Type B pancreatic cell (in vitro differentiated cells): ENCODE results near the gene HADHB. TPM values are rescaled to one million over a fixed set of nuclear protein-coding genes. Genes with fewer than 3 reads are reported as not detected.
"Not testable (repeated sequence)": the region's sequence is repeated elsewhere in the genome, so short reads cannot be mapped to it uniquely, and the experiment has no call there.

Experiments used
- DNase-seq: peaks from one replicate; pipeline ENCODE4 v3.0.0; 2021; ENCODE audit warnings: mixed read lengths; ENCODE audit not compliant: unreplicated experiment; ENCODE audit errors: extremely low spot score
- H3K27ac Mint-ChIP-seq: 2 replicates; pipeline ENCODE4 v1.8.0; 2021; ENCODE audit warnings: mild to moderate bottlenecking, mixed read lengths
- H3K27me3 Mint-ChIP-seq: 2 replicates; pipeline ENCODE4 v1.8.0; 2021; ENCODE audit warnings: mixed read lengths
- H3K36me3 Mint-ChIP-seq: 2 replicates; pipeline ENCODE4 v1.8.0; 2021; ENCODE audit warnings: mixed read lengths
- H3K4me1 Mint-ChIP-seq: one replicate; pipeline ENCODE4 v1.8.0; 2021; ENCODE audit warnings: mixed read lengths; ENCODE audit not compliant: unreplicated experiment
- H3K4me3 Mint-ChIP-seq: 2 replicates; pipeline ENCODE4 v1.8.0; 2021; ENCODE audit warnings: mild to moderate bottlenecking, mixed read lengths
- H3K9me3 Mint-ChIP-seq: 2 replicates; pipeline ENCODE4 v1.8.0; 2021; ENCODE audit warnings: mixed read lengths
- total RNA-seq: library from RNA; stranded (reverse); gene quantifications from 2 replicates; pipeline ENCODE4 v1.2.1, GENCODE V29; 2021; ENCODE audit warnings: low replicate concordance
- TF ChIP-seq, protein P1 (sequence below): fragments of 200-600 bp; sonication (generic); conservative IDR thresholded peaks from 2 replicates; pipeline ENCODE4 v1.5.0; 2021; ENCODE audit warnings: antibody characterized with exemption, mild to moderate bottlenecking

Gene HADHB
- total RNA-seq, 1 donor from 2014 or later, result 110 TPM

GRCh38 chr2:26317377-26318105 is 72.8 kb downstream of the HADHB start:
- DNase-seq, result no peak
- H3K27me3 Mint-ChIP-seq, result peaks cover 3% of the 10 kb centered on the region
- TF ChIP-seq, protein P1, sequence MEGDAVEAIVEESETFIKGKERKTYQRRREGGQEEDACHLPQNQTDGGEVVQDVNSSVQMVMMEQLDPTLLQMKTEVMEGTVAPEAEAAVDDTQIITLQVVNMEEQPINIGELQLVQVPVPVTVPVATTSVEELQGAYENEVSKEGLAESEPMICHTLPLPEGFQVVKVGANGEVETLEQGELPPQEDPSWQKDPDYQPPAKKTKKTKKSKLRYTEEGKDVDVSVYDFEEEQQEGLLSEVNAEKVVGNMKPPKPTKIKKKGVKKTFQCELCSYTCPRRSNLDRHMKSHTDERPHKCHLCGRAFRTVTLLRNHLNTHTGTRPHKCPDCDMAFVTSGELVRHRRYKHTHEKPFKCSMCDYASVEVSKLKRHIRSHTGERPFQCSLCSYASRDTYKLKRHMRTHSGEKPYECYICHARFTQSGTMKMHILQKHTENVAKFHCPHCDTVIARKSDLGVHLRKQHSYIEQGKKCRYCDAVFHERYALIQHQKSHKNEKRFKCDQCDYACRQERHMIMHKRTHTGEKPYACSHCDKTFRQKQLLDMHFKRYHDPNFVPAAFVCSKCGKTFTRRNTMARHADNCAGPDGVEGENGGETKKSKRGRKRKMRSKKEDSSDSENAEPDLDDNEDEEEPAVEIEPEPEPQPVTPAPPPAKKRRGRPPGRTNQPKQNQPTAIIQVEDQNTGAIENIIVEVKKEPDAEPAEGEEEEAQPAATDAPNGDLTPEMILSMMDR, result no peak
- no peak overlapping the region for H3K27ac Mint-ChIP-seq
- H3K4me1 Mint-ChIP-seq, result peaks cover 3% of the 10 kb centered on the region
- H3K36me3 Mint-ChIP-seq, result no peaks in the 10 kb centered on the region
- no peak overlapping the region for H3K4me3 Mint-ChIP-seq
- H3K9me3 Mint-ChIP-seq, result no peaks in the 10 kb centered on the region

DNA sequence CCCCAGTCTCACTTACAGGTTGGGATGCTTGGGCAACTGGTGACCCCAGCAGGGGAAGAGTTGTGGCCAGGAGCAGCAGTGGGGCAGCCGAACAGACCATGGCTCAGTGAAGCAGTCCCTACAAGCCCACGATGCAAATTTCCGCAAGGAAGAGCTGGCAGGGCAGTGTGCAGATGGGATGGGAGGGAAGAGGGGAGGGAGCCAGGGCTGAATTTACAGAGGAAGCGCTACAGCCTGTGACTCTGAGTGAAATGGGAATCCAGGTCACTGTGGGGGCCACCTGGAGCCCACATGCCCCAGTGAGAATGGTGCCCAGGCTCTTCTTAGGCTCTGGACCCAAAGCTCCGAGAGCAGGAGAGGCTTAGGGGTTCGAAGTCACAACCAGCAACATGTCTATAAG is 74.2 kb downstream of the HADHB start:
- TF ChIP-seq, protein P1, result no peak
- Mint-ChIP-seq H3K36me3 (no peaks in the 10 kb centered on the region), H3K9me3 (no peaks in the 10 kb centered on the region), H3K4me3 (no peak overlapping the region), H3K4me1 (peaks cover 3% of the 10 kb centered on the region), H3K27me3 (peaks cover 3% of the 10 kb centered on the region), H3K27ac (no peak overlapping the region)
- DNase-seq, result no peak

GRCh38 chr2:26324479-26324878 is 79.7 kb downstream of the HADHB start:
- H3K27me3 Mint-ChIP-seq, H3K27ac Mint-ChIP-seq, H3K36me3 Mint-ChIP-seq, H3K4me1 Mint-ChIP-seq, DNase-seq, H3K9me3 Mint-ChIP-seq, H3K4me3 Mint-ChIP-seq: not testable (repeated sequence)

GRCh38 chr2:26324903-26325302 is 80.2 kb downstream of the HADHB start:
- Mint-ChIP-seq H3K27me3 (no peaks in the 10 kb centered on the region), H3K4me1 (peaks cover 2% of the 10 kb centered on the region), H3K27ac (no peak overlapping the region), H3K9me3 (no peaks in the 10 kb centered on the region), H3K4me3 (no peak overlapping the region), H3K36me3 (no peaks in the 10 kb centered on the region)
- TF ChIP-seq, protein P1, result no peak
- DNase-seq, result no peak

- H3K9me3 Mint-ChIP-seq, result no peaks in the 10 kb centered on the region
- no peak for DNase-seq
- peaks cover 5% of the 10 kb centered on the region for H3K4me1 Mint-ChIP-seq
- H3K27me3 Mint-ChIP-seq, result no peaks in the 10 kb centered on the region
- TF ChIP-seq, protein P1, result no peak
- H3K4me3 Mint-ChIP-seq, result no peak overlapping the region
- H3K27ac Mint-ChIP-seq, result no peak overlapping the region
- H3K36me3 Mint-ChIP-seq, result no peaks in the 10 kb centered on the region
Observed at GRCh38 chr2:26325851-26326250, 81.1 kb downstream of the HADHB start.

- TF ChIP-seq, protein P1, result no peak
- Mint-ChIP-seq H3K4me1 (peaks cover 5% of the 10 kb centered on the region), H3K27me3 (no peaks in the 10 kb centered on the region), H3K4me3 (no peak overlapping the region), H3K36me3 (no peaks in the 10 kb centered on the region), H3K9me3 (no peaks in the 10 kb centered on the region), H3K27ac (no peak overlapping the region)
- no peak for DNase-seq
Observed at GRCh38 chr2:26326514-26326913, 81.8 kb downstream of the HADHB start.
